ENCODE measurements around the gene PPP1R37.

- no peak for TF ChIP-seq ZNF558 (tag by site-specific recombination; IDR thresholded peaks at IDR 0.05)
- no peak for TF ChIP-seq PRDM4 (tag by site-specific recombination; IDR thresholded peaks at IDR 0.05)
- TF ChIP-seq, protein P1, sequence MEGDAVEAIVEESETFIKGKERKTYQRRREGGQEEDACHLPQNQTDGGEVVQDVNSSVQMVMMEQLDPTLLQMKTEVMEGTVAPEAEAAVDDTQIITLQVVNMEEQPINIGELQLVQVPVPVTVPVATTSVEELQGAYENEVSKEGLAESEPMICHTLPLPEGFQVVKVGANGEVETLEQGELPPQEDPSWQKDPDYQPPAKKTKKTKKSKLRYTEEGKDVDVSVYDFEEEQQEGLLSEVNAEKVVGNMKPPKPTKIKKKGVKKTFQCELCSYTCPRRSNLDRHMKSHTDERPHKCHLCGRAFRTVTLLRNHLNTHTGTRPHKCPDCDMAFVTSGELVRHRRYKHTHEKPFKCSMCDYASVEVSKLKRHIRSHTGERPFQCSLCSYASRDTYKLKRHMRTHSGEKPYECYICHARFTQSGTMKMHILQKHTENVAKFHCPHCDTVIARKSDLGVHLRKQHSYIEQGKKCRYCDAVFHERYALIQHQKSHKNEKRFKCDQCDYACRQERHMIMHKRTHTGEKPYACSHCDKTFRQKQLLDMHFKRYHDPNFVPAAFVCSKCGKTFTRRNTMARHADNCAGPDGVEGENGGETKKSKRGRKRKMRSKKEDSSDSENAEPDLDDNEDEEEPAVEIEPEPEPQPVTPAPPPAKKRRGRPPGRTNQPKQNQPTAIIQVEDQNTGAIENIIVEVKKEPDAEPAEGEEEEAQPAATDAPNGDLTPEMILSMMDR (tag by site-specific recombination; IDR thresholded peaks at IDR 0.05) = no peak
- TF ChIP-seq KLF16 (tag by site-specific recombination; IDR thresholded peaks at IDR 0.05) = no peak
- TF ChIP-seq ZBTB8A (tag by site-specific recombination; IDR thresholded peaks at IDR 0.05) = no peak
- TF ChIP-seq GLIS2 (tag by site-specific recombination; IDR thresholded peaks at IDR 0.05) = no peak
Observed at GRCh38 chr19:45171211-45171623, 78.2 kb downstream of the PPP1R37 start.

All from HEK293 (cell line).